Measurements from ENCODE around the gene TERT. TPM values are rescaled to one million over a fixed set of nuclear protein-coding genes. Genes with fewer than 3 reads are reported as not detected.

The TERT gene
- total and polyA plus RNA-seq, 10 of the 15 experiments (the other 5 are each of a cell fraction or from before 2014, with no cell fraction given): 0.08 to 21.5 (median 5.0) TPM

- no peaks in the 10 kb centered on the region for H4K20me1 ChIP-seq (ENCODE audit: control insufficient read depth, insufficient read depth)
- H3K4me3 ChIP-seq: no peak overlapping the region
- H3K36me3 ChIP-seq (ENCODE audit: control insufficient read depth in 2 of 2, insufficient read depth in 2 of 2, low read length in 1 of 2): peaks cover 0 to 2% of the 10 kb centered on the region in 2 experiments; a peak in 2 of 4 replicates
- H3K4me2 ChIP-seq (ENCODE audit: control insufficient read depth, insufficient read depth): no peak overlapping the region
- H3K27me3 ChIP-seq (replicated peaks in 1 of 2; ENCODE audit: control insufficient read depth in 2 of 2, insufficient read depth in 2 of 2, low read length in 1 of 2): no peaks in the 10 kb centered on the region
- ATAC-seq: peak; percentile 64
- ChIA-PET SMC1A (ENCODE audit: uncharacterized antibody, unreplicated experiment) (no interaction called here), POLR2A (no interaction called here), RAD21 (ENCODE audit: unreplicated experiment) (interaction anchor here (0.9 kb wide), 1 partner anchor 82 kb away, joined by 6 read pairs; no protein-coding TSS in a partner anchor), CTCF (no interaction called here)
- H3K9me3 ChIP-seq (replicated peaks; ENCODE audit: control insufficient read depth, insufficient read depth, low read length): no peaks in the 10 kb centered on the region
- no peak for FAIRE-seq
- intact Hi-C loops (cut with micrococcal nuclease; ENCODE audit: unreplicated experiment): loop anchor here (5.0 kb wide), 1 partner anchor 57 kb away; no protein-coding TSS in a partner anchor
- no peak for DNase-seq (ENCODE audit: low read depth, low spot score)
- no peak for TF ChIP-seq ZNF207 (IDR thresholded peaks at IDR 0.05; ENCODE audit: borderline replicate concordance)
- TF ChIP-seq IRF3 (IDR thresholded peaks at IDR 0.05): no peak
- no peak for TF ChIP-seq YY1 (IDR thresholded peaks at IDR 0.05; ENCODE audit: low read depth, low read length)
- no peak for TF ChIP-seq NKRF (conservative IDR thresholded peaks at IDR 0.05)
- no peak for TF ChIP-seq ZSCAN29 (IDR thresholded peaks at IDR 0.05)
- no peak for TF ChIP-seq ELK1 (IDR thresholded peaks at IDR 0.05; ENCODE audit: low read depth, low read length)
- no peak for TF ChIP-seq HSF1 (IDR thresholded peaks at IDR 0.05; ENCODE audit: low read depth, low read length)
- no peak for TF ChIP-seq YBX1 (IDR thresholded peaks at IDR 0.05)
- TF ChIP-seq PKNOX1 (IDR thresholded peaks at IDR 0.05): no peak
- no peak for TF ChIP-seq RB1 (IDR thresholded peaks at IDR 0.05; ENCODE audit: borderline replicate concordance)
- no peak for TF ChIP-seq NFXL1 (IDR thresholded peaks at IDR 0.05; ENCODE audit: borderline replicate concordance)
- TF ChIP-seq SMAD1 (IDR thresholded peaks at IDR 0.05; ENCODE audit: low read depth, partially characterized antibody): no peak
- TF ChIP-seq ATF2 (IDR thresholded peaks at IDR 0.05; ENCODE audit: low read length): no peak
- in situ Hi-C loops (cut with MboI): no loop called here
- H3K79me2 ChIP-seq (ENCODE audit: control insufficient read depth, insufficient read depth, low read length): no peaks in the 10 kb centered on the region
- no peak overlapping the region for H2AFZ ChIP-seq (ENCODE audit: control insufficient read depth, low read depth, low read length)
- 44% methylated on average over 16 of the region's 16 CpGs for WGBS (ENCODE audit: insufficient coverage, insufficient replicate concordance, low lambda C conversion rate, missing lambda C conversion rate)
- H3K4me1 ChIP-seq (ENCODE audit: control insufficient read depth, insufficient read depth, low read length): no peaks in the 10 kb centered on the region
- no peak overlapping the region for H3K9ac ChIP-seq (ENCODE audit: control insufficient read depth, insufficient read depth, low read length)
- no TSS peak for BruUV-seq (replicated peaks)
- no peak overlapping the region for H3K27ac ChIP-seq (ENCODE audit: control insufficient read depth, insufficient read depth)
Measured at GRCh38 chr5:1255081-1255561, 39.7 kb downstream of the TERT start.
